PC-3 (cell line): Measurements from ENCODE around the gene DCAF12. TPM values are rescaled to one million over a fixed set of nuclear protein-coding genes. Genes with fewer than 3 reads are reported as not detected.

Experiments used
- ATAC-seq: fragments of 200-7000 bp; cut with Tn5 transposase; 2 replicates; pipeline ENCODE4 v1.9.1; 2020; ENCODE audit warnings: mild to moderate bottlenecking, moderate library complexity
- Bru-seq: library from RNA; stranded (reverse); fragments of 400-500 nt; gene quantifications from one replicate; lab custom pipeline; 2021; lab: Mats Ljungman, UMichigan
- BruChase-seq, 2 experiments: library from RNA; stranded (reverse); fragments of 400-500 nt; gene quantifications; one replicate each; lab custom pipeline; 2021; lab: Mats Ljungman, UMichigan
- BruUV-seq: library from RNA; stranded (reverse); fragments of 400-500 nt; replicated peaks from 2 replicates; lab custom pipeline; 2021; lab: Mats Ljungman, UMichigan
- CTCF ChIA-PET: fragments of 300-600 bp; sonication (Branson Sonifier 250); formaldehyde crosslinking; loops from one replicate; lab custom pipeline; 2022; ENCODE audit warnings: antibody characterized with exemption; lab: Charles Lee
- POLR2A ChIA-PET: fragments of 300-600 bp; sonication (Branson Sonifier 250); formaldehyde crosslinking; loops from one replicate; lab custom pipeline; 2022; ENCODE audit warnings: antibody characterized with exemption; ENCODE audit not compliant: unreplicated experiment; lab: Charles Lee
- DNase-seq: peaks from one replicate; pipeline ENCODE4 v3.0.0-alpha.2; 2015
- H2AFZ ChIP-seq: fragments of 300-600 bp; sonication (generic); 2 replicates; pipeline ENCODE4 v1.6.0; 2016; ENCODE audit warnings: antibody characterized with exemption, low read length
- H3F3A ChIP-seq: fragments of 300-600 bp; sonication (generic); one replicate; pipeline ENCODE4 v1.6.0; 2017; ENCODE audit warnings: antibody characterized with exemption, low read length, control low read depth, mild to moderate bottlenecking; ENCODE audit not compliant: unreplicated experiment
- H3K27ac ChIP-seq: fragments of 300-600 bp; sonication (generic); 2 replicates; pipeline ENCODE4 v1.5.1; 2016; ENCODE audit warnings: mild to moderate bottlenecking, low read length
- H3K27me3 ChIP-seq: fragments of 300-600 bp; sonication (generic); 2 replicates; pipeline ENCODE4 v1.6.1; 2016; ENCODE audit warnings: low read length, mixed read lengths
- H3K36me3 ChIP-seq: fragments of 300-600 bp; sonication (generic); 2 replicates; pipeline ENCODE4 v1.6.1; 2016; ENCODE audit warnings: low read depth, mixed run types, low read length, mixed read lengths
- H3K4me1 ChIP-seq: fragments of 300-600 bp; sonication (generic); 2 replicates; pipeline ENCODE4 v1.5.1; 2016; ENCODE audit warnings: low read length; ENCODE audit not compliant: insufficient read depth
- H3K4me2 ChIP-seq: fragments of 300-600 bp; sonication (generic); 2 replicates; pipeline ENCODE4 v1.6.0; 2016; ENCODE audit warnings: low read length
- H3K4me3 ChIP-seq: fragments of 300-600 bp; sonication (generic); 2 replicates; pipeline ENCODE4 v1.5.1; 2016; ENCODE audit warnings: mild to moderate bottlenecking, low read length, mixed read lengths
- H3K79me2 ChIP-seq: fragments of 300-600 bp; sonication (generic); 2 replicates; pipeline ENCODE4 v1.6.1; 2017; ENCODE audit warnings: low read length, mixed read lengths
- H3K9ac ChIP-seq: fragments of 300-600 bp; sonication (generic); 2 replicates; pipeline ENCODE4 v1.6.0; 2016; ENCODE audit warnings: mild to moderate bottlenecking, low read length
- H3K9me2 ChIP-seq: fragments of 300-600 bp; sonication (generic); replicated peaks from 2 replicates; pipeline ENCODE4 v1.6.1; 2016; ENCODE audit warnings: mixed run types, low read length, mixed read lengths
- H3K9me3 ChIP-seq: fragments of 300-600 bp; sonication (generic); 2 replicates; pipeline ENCODE4 v1.6.1; 2016; ENCODE audit warnings: low read length, mixed read lengths
- H4K20me1 ChIP-seq: fragments of 300-600 bp; sonication (generic); 2 replicates; pipeline ENCODE4 v1.6.1; 2016; ENCODE audit warnings: low read length, mixed read lengths
- CTCF ChIP-seq: fragments of 300-600 bp; sonication (generic); conservative IDR thresholded peaks from 2 replicates; pipeline ENCODE4 v1.5.1; 2017; ENCODE audit warnings: antibody characterized with exemption, low read depth, mild to moderate bottlenecking, low read length
- EZH2 ChIP-seq: fragments of 300-600 bp; sonication (generic); IDR thresholded peaks from one replicate; pipeline ENCODE4 v1.6.1; 2017; ENCODE audit warnings: antibody characterized with exemption, mild to moderate bottlenecking, low read length; ENCODE audit not compliant: unreplicated experiment
- EZH2phosphoT487 ChIP-seq: fragments of 300-600 bp; sonication (generic); IDR thresholded peaks from 2 replicates; pipeline ENCODE4 v1.6.1; 2018; ENCODE audit warnings: mild to moderate bottlenecking, antibody characterized with exemption, low read length, borderline replicate concordance
- intact Hi-C: fragments of 100-400 bp; cut with micrococcal nuclease; formaldehyde crosslinking; loops from 2 replicates; pipeline ENCODE4 v1.9.0; 2023
- long read RNA-seq: library from polyadenylated mRNA; unstranded; transcript quantifications from one replicate; pipeline ENCODE4 v2.0.0, GENCODE V29; 2021; ENCODE audit not compliant: unreplicated experiment
- total RNA-seq: library from RNA; depleted of rRNA; stranded (reverse); fragments of >200 nt; gene quantifications from 2 replicates; pipeline ENCODE4 v1.2.3, GENCODE V29; 2014; rRNA removed

The DCAF12 gene
- 12.9 and 16.1 TPM in 2 replicates for total RNA-seq
- percentile 62 among the genes with signal in this experiment for Bru-seq, nascent RNA
- percentile 80 among the genes with signal in this experiment for BruChase-seq, experiment 1, labeled RNA remaining after a 6-hour chase
- BruChase-seq, experiment 2, labeled RNA remaining after a 2-hour chase = percentile 69 among the genes with signal in this experiment
- long read RNA-seq, transcript DCAF12-201 (9 exons, 3,667 nt) = major isoform, 80 of 98 reads
- long read RNA-seq, partial matches to known transcripts = 4 of 98 reads
- long read RNA-seq, other reads (novel, unspliced or antisense) = 14 of 98 reads

DNA sequence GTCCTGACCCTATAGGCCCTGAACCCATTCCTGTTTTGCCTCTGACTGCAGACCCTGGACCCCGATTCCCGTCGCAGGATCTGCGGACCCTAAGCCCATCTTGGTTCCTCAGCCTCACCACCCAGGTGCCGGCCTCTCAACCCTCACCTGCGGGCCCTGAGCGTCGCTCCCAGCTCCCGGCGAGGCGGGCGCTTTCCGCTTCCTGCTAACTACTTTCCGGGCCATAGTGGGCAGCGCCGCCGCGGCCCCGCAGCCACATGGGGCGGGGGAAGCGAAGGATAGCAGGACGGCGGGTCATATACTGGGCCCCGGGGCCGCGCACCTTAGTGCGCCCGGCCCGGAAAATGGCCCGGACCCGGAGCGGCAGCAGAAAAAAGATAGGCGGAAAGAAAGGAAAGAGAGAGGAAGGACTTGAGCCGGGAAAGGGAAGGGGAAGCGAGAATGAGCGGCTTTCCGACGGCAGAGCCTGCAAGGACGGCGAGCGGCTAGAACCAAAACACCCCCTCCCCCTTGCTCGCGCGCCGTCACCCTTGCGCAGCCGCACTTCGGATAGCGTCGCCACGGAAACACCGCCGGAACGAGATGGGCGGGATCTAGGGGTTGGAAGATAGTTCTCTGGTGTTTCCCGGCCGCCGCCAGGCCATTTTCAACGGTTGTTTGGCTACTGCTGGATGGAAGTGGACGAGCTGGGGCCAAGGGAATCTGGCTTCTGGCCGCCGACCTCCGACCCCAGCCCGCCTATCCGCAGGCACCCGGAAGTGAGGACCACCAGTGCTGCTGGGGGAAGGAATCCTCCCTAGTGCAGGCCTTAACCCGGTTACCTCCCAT lies at the start of gene DCAF12:
Gene DCAF12 (minus strand): TSS at position 492 of the 828 bp plus-strand sequence. CDS start 267 bp downstream, at position 225.
- ATAC-seq (peak; percentile 86), DNase-seq (peak; percentile 86)
- TF ChIP-seq CTCF (no peak), EZH2 (no peak), EZH2phosphoT487 (no peak)
- Histone ChIP-seq H3K9me2 (no peaks in the 10 kb centered on the region), H3K4me1 (peaks cover 14% of the 10 kb centered on the region), H4K20me1 (peaks cover 10% of the 10 kb centered on the region; the same call in 1 of the 2 replicates), H3K27ac (peak within 1 kb of the TSS; percentile 64), H3K9me3 (no peaks in the 10 kb centered on the region), H3K4me3 (peak within 1 kb of the TSS; percentile 78), H2AFZ (peak within 1 kb of the TSS; percentile 84), H3K27me3 (no peaks in the 10 kb centered on the region), H3K4me2 (peak within 1 kb of the TSS; percentile 99), H3F3A (no peaks in the 10 kb centered on the region), H3K9ac (peak within 1 kb of the TSS; percentile 87), H3K79me2 (peaks cover 48% of the 10 kb centered on the region), H3K36me3 (peaks cover 11% of the 10 kb centered on the region; the same call in 1 of the 2 replicates)
- BruUV-seq = TSS peak; percentile 60
- CTCF ChIA-PET = no interaction called here
- POLR2A ChIA-PET = no interaction called here
- intact Hi-C loops = loop anchor here (1.0 to 5.0 kb wide), 2 partner anchors 51 to 127 kb away; partner anchors contain the start of gene UBAP1

- ATAC-seq (no peak), DNase-seq (peak; percentile 22)
- Histone ChIP-seq H3K9me2 (no peaks in the 10 kb centered on the region), H3K4me3 (no peak overlapping the region), H2AFZ (no peak overlapping the region), H3K27me3 (no peaks in the 10 kb centered on the region), H3K9ac (no peak overlapping the region), H4K20me1 (0 out of 2 replicates have a peak, but pooled peaks cover 5% of the 10 kb centered on the region), H3K27ac (no peak overlapping the region), H3K4me2 (no peak overlapping the region), H3K36me3 (no peaks in the 10 kb centered on the region), H3F3A (no peaks in the 10 kb centered on the region), H3K9me3 (no peaks in the 10 kb centered on the region), H3K4me1 (peaks cover 8% of the 10 kb centered on the region; the same call in 1 of the 2 replicates), H3K79me2 (peaks cover 30% of the 10 kb centered on the region)
- intact Hi-C loops = loop anchor here (5.0 kb wide), 1 partner anchor 49 kb away; the partner anchor contains the start of gene DCAF12
- BruUV-seq = no TSS peak
- POLR2A ChIA-PET = no interaction called here
- TF ChIP-seq CTCF (no peak), EZH2phosphoT487 (no peak), EZH2 (no peak)
- CTCF ChIA-PET = no interaction called here
Measured at GRCh38 chr9:34176089-34176488, 49.6 kb upstream of the DCAF12 start.
